Testis (tissue), 2 donors: ENCODE data around the gene BLM.

ENCODE experiments used
- CTCF ChIP-seq, 3 experiments: fragments of 450-650 bp in 2 of 3; fragments of 200-600 bp in 1 of 3; sonication (generic) in 1 of 3; IDR thresholded peaks; one replicate each; pipeline ENCODE4 v1.5.1; 2016 to 2019; ENCODE audit warnings: antibody characterized with exemption in 3 of 3, mild to moderate bottlenecking in 2 of 3, moderate library complexity in 1 of 3
- POLR2A ChIP-seq: fragments of 450-650 bp; IDR thresholded peaks from one replicate; pipeline ENCODE4 v1.6.1; 2017; ENCODE audit warnings: antibody characterized with exemption, mild to moderate bottlenecking, moderate library complexity

GRCh38 chr15:90743407-90743806 is 26.3 kb downstream of the BLM start:
- TF ChIP-seq CTCF (IDR thresholded peaks at IDR 0.05) (no peak), POLR2A (no peak)
